Astrocyte of the cerebellum (primary cell): ENCODE data around the gene PHACTR2.
"Not testable (repeated sequence)": the region's sequence is repeated elsewhere in the genome, so short reads cannot be mapped to it uniquely, and the experiment has no call there.

Experiments
- DNase-seq: peaks from one replicate; pipeline ENCODE4 v3.0.0-alpha.2; 2011; ENCODE audit warnings: low read depth
- H3K4me3 ChIP-seq: 2 replicates; pipeline ENCODE4 v1.5.1; 2011; ENCODE audit warnings: mild to moderate bottlenecking, low read depth, low read length, moderate library complexity
- CTCF ChIP-seq: IDR thresholded peaks from 2 replicates; pipeline ENCODE4 v1.5.1; 2012; ENCODE audit warnings: low read length, low read depth, moderate library complexity, mild to moderate bottlenecking; ENCODE audit errors: missing control alignments
- in situ Hi-C: cut with HindIII; loops from 2 replicates; pipeline ENCODE4 v1.10.0; 2017; ENCODE audit warnings: low sequenced_read_pairs

PHACTR2 gene

GRCh38 chr6:143857651-143858050 is 179.9 kb downstream of the PHACTR2 start:
- no peak overlapping the region for H3K4me3 ChIP-seq
- in situ Hi-C loops, result no loop called here
- DNase-seq, result no peak
- TF ChIP-seq CTCF, result no peak

- no peak for DNase-seq
- in situ Hi-C loops, result no loop called here
- H3K4me3 ChIP-seq, result no peak overlapping the region
- TF ChIP-seq CTCF, result no peak
These were observed 182.3 kb downstream of the PHACTR2 start for GRCh38 chr6:143859891-143860660.

- DNase-seq, result no peak
- no peak for TF ChIP-seq CTCF
- in situ Hi-C loops, result no loop called here
- no peak overlapping the region for H3K4me3 ChIP-seq
These were observed 186.0 kb downstream of the PHACTR2 start for GRCh38 chr6:143863771-143864170.

- no peak for DNase-seq
- in situ Hi-C loops, result no loop called here
- TF ChIP-seq CTCF, result no peak
- no peak within 1 kb of the TSS for H3K4me3 ChIP-seq
These were observed 186.5 kb downstream of the PHACTR2 start, which contains the start of gene ZC2HC1B for GRCh38 chr6:143864234-143864633. TSS of gene ZC2HC1B (plus strand) at chr6:143864474. CDS start at chr6:143864540, 66 bp downstream.

- no peak for DNase-seq
- in situ Hi-C loops, result loop anchor here (5.0 kb wide), 1 partner anchor 45 kb away; no protein-coding TSS in a partner anchor
- no peak for TF ChIP-seq CTCF
- no peak overlapping the region for H3K4me3 ChIP-seq
These were observed 189.5 kb downstream of the PHACTR2 start for GRCh38 chr6:143867236-143867635.

GRCh38 chr6:143868808-143869207 is 191.0 kb downstream of the PHACTR2 start:
- in situ Hi-C loops, result loop anchor here (5.0 kb wide), 1 partner anchor 47 kb away; no protein-coding TSS in a partner anchor
- not testable (repeated sequence) for DNase-seq

GRCh38 chr6:143871202-143871730 is 193.5 kb downstream of the PHACTR2 start:
- DNase-seq, in situ Hi-C loops, H3K4me3 ChIP-seq: not testable (repeated sequence)

More at GRCh38 chr6:143868808-143869207, 191.0 kb downstream of the PHACTR2 start:
- H3K4me3 ChIP-seq, result not testable (repeated sequence)
